Heart left ventricle (tissue), 16 donors: Measurements from ENCODE around the gene TTLL13. TPM values are rescaled to one million over a fixed set of nuclear protein-coding genes. Genes with fewer than 3 reads are reported as not detected.

ENCODE experiments used
- ATAC-seq, 4 donors: fragments of 200-7000 bp; cut with Tn5 transposase; one replicate each; pipeline ENCODE4 v1.9.1; 2020 to 2022; ENCODE audit warnings: moderate library complexity in 4 of 4, mild to moderate bottlenecking in 3 of 4, moderate number of reproducible peaks in 1 of 4
- DNase-seq, 5 donors: peaks; one replicate each; pipeline ENCODE4 v3.0.0-alpha.2; 2020
- H3K27ac ChIP-seq, 12 donors: fragments of 200-600 bp; sonication (generic) in 4 of 12; one replicate each; pipeline versions ENCODE4 v1.5.0 to v1.8.0; 2016 to 2022; ENCODE audit warnings: mild to moderate bottlenecking in 2 of 12
- H3K27me3 ChIP-seq, 9 donors: fragments of 200-600 bp; sonication (generic) in 2 of 9; one replicate each; pipeline versions ENCODE4 v1.5.1 to v1.8.0; 2016 to 2022; ENCODE audit warnings: mild to moderate bottlenecking in 3 of 9
- H3K36me3 ChIP-seq, 9 donors: fragments of 200-600 bp; sonication (generic) in 2 of 9; one replicate each; pipeline versions ENCODE4 v1.5.0 to v1.8.0; 2018 to 2022; ENCODE audit warnings: mild to moderate bottlenecking in 2 of 9
- H3K4me1 ChIP-seq, 12 donors: fragments of 200-600 bp; sonication (generic) in 4 of 12; one replicate each; pipeline versions ENCODE4 v1.5.0 to v1.8.0; 2016 to 2022; ENCODE audit warnings: mild to moderate bottlenecking in 3 of 12
- H3K4me3 ChIP-seq, 12 donors: fragments of 200-600 bp; sonication (generic) in 4 of 12; one replicate each; pipeline versions ENCODE4 v1.5.0 to v1.8.0; 2017 to 2022; ENCODE audit warnings: mild to moderate bottlenecking in 9 of 12, moderate library complexity in 4 of 12
- H3K9me3 ChIP-seq, 12 donors: fragments of 200-600 bp; sonication (generic) in 4 of 12; one replicate each; pipeline versions ENCODE4 v1.5.0 to v1.8.0; 2016 to 2022; ENCODE audit warnings: mild to moderate bottlenecking in 1 of 12
- POLR2A ChIP-seq, 2 donors: fragments of 450-650 bp; IDR thresholded peaks; one replicate each; pipeline ENCODE4 v1.6.1; 2017; ENCODE audit warnings: antibody characterized with exemption in 2 of 2, mild to moderate bottlenecking in 2 of 2, moderate library complexity in 2 of 2
- WGBS, 4 donors: extraction: QIAGEN DNeasy Blood & Tissue Kit in 2 of 4; methylation state at CpG; one replicate each; pipeline versions ENCODE4 v1.1.5 to v1.1.7; 2013 to 2018; 5-methylcytosine and 5-hydroxymethylcytosine counted together
- intact Hi-C, 10 donors: fragments of 100-400 bp; cut with DNase I; formaldehyde crosslinking; loops; one replicate each; pipeline versions ENCODE4 v1.11.1 to v1.14.2; 2022
- long read RNA-seq, 3 donors: library from polyadenylated mRNA; unstranded; transcript quantifications; one replicate each; pipeline ENCODE4 v2.0.0, GENCODE V29; 2020 to 2021
- polyA plus RNA-seq, 2 donors: library from polyadenylated mRNA; stranded (reverse); fragments of 200-250 nt; gene quantifications; one replicate each; pipeline ENCODE4 v1.2.3, GENCODE V29; 2013
- total RNA-seq, 9 donors: library from RNA; depleted of rRNA in 2 of 9; stranded (reverse); fragments of >200 nt in 2 of 9; fragmentation: NEBNext Ultra II Directional in 3 of 9; extraction: Animal tissue kit (Norgen Biotek cat#: 25700) in 3 of 9; gene quantifications; one replicate each; pipeline versions ENCODE4 v1.1.0 to v1.2.4, GENCODE V29; 2016 to 2023
- TF ChIP-seq, protein P1 (sequence below), 12 donors: fragments of 200-600 bp; sonication (generic) in 4 of 12; IDR thresholded peaks; one replicate each; pipeline versions ENCODE4 v1.5.0 to v1.8.0; 2018 to 2022; ENCODE audit warnings: antibody characterized with exemption in 12 of 12, mild to moderate bottlenecking in 5 of 12
- donor health status: ischemic (EF 13 %, LVEDD 7.1; RV severe dilation, severe dysfunction).
- donor health status: healthy with polysubstance abuse.
- donor health status: DM: no; HTN: yes; CAD: no.
- donor health status: DM: no; HTN: no; CAD: no.
- donor health status: ischemic (EF 25% LVEDD 6.9; RV normal size, moderate dysfunction).
- donor health status: ischemic (EF 25% LVEDD 5.7; RV mildly dilated, moderate dysfunction).
- donor health status: healthy.
- donor health status: DM: yes; HTN: yes; CAD: no.
- donor health status: ischemic (EF 35%, LVEDD 5.7; RV mildly dilated, moderate dysfunction).
- donor health status: nonischemic (EF 11% LVEDD 7.7; RV severe dilation, severe dysfunction).
- donor health status: DM: yes; HTN: yes; CAD: no.
- donor health status: PGD.
- donor health status: ischemic (EF 29% LVEDD 5.4; RV normal size, mild dysfunction).
- donor health status: nonischemic (EF 23%, LVEDD 6.1; RV moderate dilation, normal function).

TTLL13 gene, protein sequence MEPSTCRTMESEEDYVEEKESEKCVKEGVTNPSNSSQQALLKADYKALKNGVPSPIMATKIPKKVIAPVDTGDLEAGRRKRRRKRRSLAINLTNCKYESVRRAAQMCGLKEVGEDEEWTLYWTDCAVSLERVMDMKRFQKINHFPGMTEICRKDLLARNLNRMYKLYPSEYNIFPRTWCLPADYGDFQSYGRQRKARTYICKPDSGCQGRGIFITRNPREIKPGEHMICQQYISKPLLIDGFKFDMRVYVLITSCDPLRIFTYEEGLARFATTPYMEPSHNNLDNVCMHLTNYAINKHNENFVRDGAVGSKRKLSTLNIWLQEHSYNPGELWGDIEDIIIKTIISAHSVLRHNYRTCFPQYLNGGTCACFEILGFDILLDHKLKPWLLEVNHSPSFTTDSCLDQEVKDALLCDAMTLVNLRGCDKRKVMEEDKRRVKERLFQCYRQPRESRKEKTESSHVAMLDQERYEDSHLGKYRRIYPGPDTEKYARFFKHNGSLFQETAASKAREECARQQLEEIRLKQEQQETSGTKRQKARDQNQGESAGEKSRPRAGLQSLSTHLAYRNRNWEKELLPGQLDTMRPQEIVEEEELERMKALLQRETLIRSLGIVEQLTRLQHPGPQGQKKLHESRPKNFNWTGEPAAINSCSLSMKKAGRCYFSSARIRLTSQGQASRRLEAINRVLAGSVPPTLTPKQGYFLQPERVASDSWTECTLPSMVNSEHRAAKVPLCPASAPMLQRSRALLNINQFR
- total RNA-seq, result under 1 TPM in 4 of 9 donors, not detected in 5; 0.13 to 0.35 (median 0.23) TPM
- under 1 TPM; 0.07 to 0.11 TPM for polyA plus RNA-seq
- long read RNA-seq, donor 1, result 0 reads
- long read RNA-seq, donor 2, partial matches to known transcripts, result 0 of 1 reads
- long read RNA-seq, donor 2, other reads (novel, unspliced or antisense), result 1 of 1 reads
- long read RNA-seq, donor 3, result 0 reads

DNA sequence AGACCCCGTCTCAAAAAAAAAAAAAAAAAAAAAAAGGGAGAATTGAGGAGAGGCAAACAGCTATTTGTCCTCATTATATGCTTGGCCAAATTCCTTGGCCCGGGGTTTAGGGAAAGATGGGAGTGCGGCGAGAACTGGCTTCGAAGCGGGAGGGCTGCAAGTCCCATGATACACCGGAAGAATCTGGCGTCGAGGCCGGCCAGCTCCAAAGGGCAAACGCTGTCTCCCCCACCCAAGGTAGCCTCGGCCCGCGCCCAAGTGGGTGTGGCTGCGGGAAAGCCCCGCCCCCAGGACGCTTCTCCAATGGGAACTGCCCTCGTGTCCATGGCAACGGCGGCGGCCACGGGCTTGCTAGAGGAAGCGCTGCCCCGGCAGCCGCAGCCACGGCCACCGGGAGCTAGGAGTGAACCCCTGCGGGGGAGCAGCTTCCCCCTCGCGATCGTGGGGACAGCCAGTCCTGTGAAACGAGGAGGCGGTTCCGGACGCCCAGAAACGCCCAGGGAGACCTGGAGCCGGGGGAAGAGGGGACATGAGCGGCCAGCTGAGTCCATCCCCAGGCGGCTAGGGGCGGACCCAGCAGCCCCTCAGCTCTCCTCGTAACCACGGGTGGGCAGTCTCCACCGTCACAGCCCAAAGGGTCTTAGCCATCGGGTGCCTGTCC is at the start of gene TTLL13:
TTLL13 (plus strand) TSS at position 354 of the 661 bp plus-strand sequence. CDS start 1,075 bp downstream, outside the sequence.
- 1 to 2% (median 1%) methylated on average over 19 to 44 of the region's 44 CpGs for WGBS, 4 donors
- Histone ChIP-seq H3K27ac (peak within 1 kb of the TSS in 11 of 12 donors; percentile 22 to 81 (median 60)), H3K4me3 (peak within 1 kb of the TSS; percentile 28 to 94 (median 59)), H3K9me3 (no peaks in the 10 kb centered on the region), H3K36me3 (no peaks in the 10 kb centered on the region), H3K4me1 (peaks cover 0 to 22% (median 11%) of the 10 kb centered on the region in 12 donors), H3K27me3 (no peaks in the 10 kb centered on the region)
- intact Hi-C loops, result loop anchor here in 1 of 10 donors (1.0 kb wide), 1 partner anchor 15 kb away; the partner anchor contains the start of gene GDPGP1
- peak in 1 of 2 donors; percentile 59 for TF ChIP-seq POLR2A (IDR thresholded peaks at IDR 0.05)
- TF ChIP-seq, protein P1, sequence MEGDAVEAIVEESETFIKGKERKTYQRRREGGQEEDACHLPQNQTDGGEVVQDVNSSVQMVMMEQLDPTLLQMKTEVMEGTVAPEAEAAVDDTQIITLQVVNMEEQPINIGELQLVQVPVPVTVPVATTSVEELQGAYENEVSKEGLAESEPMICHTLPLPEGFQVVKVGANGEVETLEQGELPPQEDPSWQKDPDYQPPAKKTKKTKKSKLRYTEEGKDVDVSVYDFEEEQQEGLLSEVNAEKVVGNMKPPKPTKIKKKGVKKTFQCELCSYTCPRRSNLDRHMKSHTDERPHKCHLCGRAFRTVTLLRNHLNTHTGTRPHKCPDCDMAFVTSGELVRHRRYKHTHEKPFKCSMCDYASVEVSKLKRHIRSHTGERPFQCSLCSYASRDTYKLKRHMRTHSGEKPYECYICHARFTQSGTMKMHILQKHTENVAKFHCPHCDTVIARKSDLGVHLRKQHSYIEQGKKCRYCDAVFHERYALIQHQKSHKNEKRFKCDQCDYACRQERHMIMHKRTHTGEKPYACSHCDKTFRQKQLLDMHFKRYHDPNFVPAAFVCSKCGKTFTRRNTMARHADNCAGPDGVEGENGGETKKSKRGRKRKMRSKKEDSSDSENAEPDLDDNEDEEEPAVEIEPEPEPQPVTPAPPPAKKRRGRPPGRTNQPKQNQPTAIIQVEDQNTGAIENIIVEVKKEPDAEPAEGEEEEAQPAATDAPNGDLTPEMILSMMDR (IDR thresholded peaks at IDR 0.05), result peak in 1 of 12 donors; percentile 4
- DNase-seq, result peak; percentile 90 to 99 (median 97)
- ATAC-seq, result peak; percentile 91 to 98 (median 96)

DNA sequence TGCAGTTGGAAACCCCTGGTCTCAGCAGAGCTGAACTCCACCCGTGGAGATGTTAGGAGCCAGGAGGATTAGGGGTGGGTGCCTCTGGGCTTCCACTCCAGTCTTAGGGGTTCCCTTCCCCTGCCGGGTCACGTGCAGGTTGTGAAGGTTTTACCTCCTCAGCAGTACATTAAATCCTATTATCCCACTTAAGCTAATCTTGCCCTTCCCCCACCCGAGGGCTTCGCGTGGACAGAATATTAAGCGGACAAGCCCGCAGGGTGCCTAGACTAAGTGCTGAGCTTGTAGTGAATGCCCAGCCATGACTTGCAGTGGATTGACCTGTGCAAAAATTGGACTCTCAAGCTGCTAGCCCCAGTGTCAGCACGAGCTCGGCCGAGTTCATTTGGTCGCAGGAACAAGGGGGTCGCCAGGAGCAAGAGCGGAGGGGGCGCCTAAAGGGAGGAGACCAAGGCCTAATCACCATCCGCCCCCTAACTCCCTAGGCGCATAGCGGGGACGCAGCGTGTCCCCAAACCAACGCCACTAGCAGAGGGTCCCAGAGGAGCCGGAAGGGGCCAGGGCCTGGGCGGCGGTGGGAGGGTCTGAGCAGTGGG is 48.7 kb upstream of the TTLL13 start:
- H3K4me3 ChIP-seq, result peak overlapping the region; percentile 43 to 99 (median 86)
- TF ChIP-seq POLR2A (IDR thresholded peaks at IDR 0.05), result no peak
- TF ChIP-seq, protein P1 (IDR thresholded peaks at IDR 0.05), result no peak
- 14 to 24% (median 17%) methylated on average over 22 to 24 of the region's 24 CpGs for WGBS, 4 donors
- H3K4me1 ChIP-seq, result peaks cover 3 to 47% (median 26%) of the 10 kb centered on the region in 12 donors
- no peak for DNase-seq
- H3K9me3 ChIP-seq, result no peaks in the 10 kb centered on the region
- H3K27ac ChIP-seq, result peak overlapping the region in 11 of 12 donors; percentile 5 to 87 (median 78)
- intact Hi-C loops, result no loop called here
- H3K36me3 ChIP-seq, result no peaks in the 10 kb centered on the region
- no peaks in the 10 kb centered on the region for H3K27me3 ChIP-seq
- ATAC-seq, result peak in 1 of 4 donors; percentile 18

DNA sequence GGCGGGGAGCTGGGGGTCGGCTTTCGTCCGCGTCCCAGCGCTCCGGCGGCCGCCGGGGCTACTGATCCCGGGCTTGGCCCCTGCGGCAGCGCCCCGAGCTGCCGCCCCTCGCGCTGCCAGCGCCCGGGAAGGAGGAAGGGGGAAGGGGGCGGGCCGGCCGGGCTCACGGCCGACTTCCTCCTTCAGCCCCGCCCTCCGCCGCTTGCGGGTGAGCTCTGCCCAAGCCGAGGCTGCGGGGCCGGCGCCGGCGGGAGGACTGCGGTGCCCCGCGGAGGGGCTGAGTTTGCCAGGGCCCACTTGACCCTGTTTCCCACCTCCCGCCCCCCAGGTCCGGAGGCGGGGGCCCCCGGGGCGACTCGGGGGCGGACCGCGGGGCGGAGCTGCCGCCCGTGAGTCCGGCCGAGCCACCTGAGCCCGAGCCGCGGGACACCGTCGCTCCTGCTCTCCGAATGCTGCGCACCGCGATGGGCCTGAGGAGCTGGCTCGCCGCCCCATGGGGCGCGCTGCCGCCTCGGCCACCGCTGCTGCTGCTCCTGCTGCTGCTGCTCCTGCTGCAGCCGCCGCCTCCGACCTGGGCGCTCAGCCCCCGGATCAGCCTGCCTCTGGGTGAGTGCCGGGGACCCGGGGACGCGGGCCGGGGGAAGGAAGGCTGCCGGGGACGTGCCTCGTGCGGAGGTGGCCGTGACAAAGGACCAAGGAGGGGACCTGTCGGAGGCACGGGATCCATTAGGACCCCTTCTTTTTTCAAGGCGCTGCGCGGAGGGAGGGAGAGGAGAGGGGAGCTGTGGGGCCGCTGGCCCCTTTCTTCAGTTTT is 48.0 kb upstream of the TTLL13 start, which contains the start of gene SEMA4B:
SEMA4B (plus strand) TSS at position 201 of the 814 bp plus-strand sequence; CDS start at position 450, 249 bp downstream.
- peak in 1 of 2 donors; percentile 58 for TF ChIP-seq POLR2A (IDR thresholded peaks at IDR 0.05)
- TF ChIP-seq, protein P1 (IDR thresholded peaks at IDR 0.05), result peak in 2 of 12 donors; percentile 10 to 24
- Histone ChIP-seq H3K9me3 (no peaks in the 10 kb centered on the region), H3K36me3 (no peaks in the 10 kb centered on the region), H3K27me3 (no peaks in the 10 kb centered on the region), H3K27ac (peak within 1 kb of the TSS in 11 of 12 donors; percentile 5 to 87 (median 78)), H3K4me3 (peak within 1 kb of the TSS; percentile 43 to 99 (median 86)), H3K4me1 (peaks cover 3 to 48% (median 33%) of the 10 kb centered on the region in 12 donors)
- intact Hi-C loops, result no loop called here
- WGBS, 4 donors, result 0 to 1% (median 0%) methylated on average over 23 to 88 of the region's 88 CpGs
- peak; percentile 45 to 84 (median 82) for ATAC-seq
- DNase-seq, result peak; percentile 76 to 89 (median 79)
